Gastrocnemius medialis (tissue), 4 donors: ENCODE measurements around the gene PRDM16. TPM values are rescaled to one million over a fixed set of nuclear protein-coding genes. Genes with fewer than 3 reads are reported as not detected.

Experiments
- ATAC-seq, 2 donors: fragments of 150-250 bp; one replicate each; pipeline ENCODE4 v1.9.1; 2016
- DNase-seq, 2 donors: peaks; one replicate each; pipeline ENCODE4 v3.0.0-alpha.2; 2019
- H3K27ac ChIP-seq, 4 donors: fragments of 200-600 bp; sonication (generic); 1 replicate in 1 of 4; 2 replicates in 3 of 4; pipeline ENCODE4 v1.5.1; 2016 to 2018; ENCODE audit warnings: mild to moderate bottlenecking in 2 of 4, moderate library complexity in 1 of 4
- H3K27me3 ChIP-seq, 3 donors: fragments of 200-600 bp; sonication (generic) in 2 of 3; 1 replicate in 1 of 3; 2 replicates in 2 of 3; pipeline versions ENCODE4 v1.5.1 to v1.6.0; 2016 to 2019; ENCODE audit warnings: mild to moderate bottlenecking in 1 of 3, moderate library complexity in 1 of 3
- H3K36me3 ChIP-seq, 2 donors: fragments of 200-600 bp; sonication (generic) in 1 of 2; one replicate each; pipeline ENCODE4 v1.5.1; 2017 to 2018
- H3K4me1 ChIP-seq, 2 donors: fragments of 200-600 bp; sonication (generic) in 1 of 2; one replicate each; pipeline ENCODE4 v1.5.1; 2016 to 2017; ENCODE audit warnings: mild to moderate bottlenecking in 2 of 2
- H3K4me3 ChIP-seq, 4 donors: fragments of 200-600 bp; sonication (generic) in 3 of 4; 1 replicate in 1 of 4; 2 replicates in 3 of 4; pipeline ENCODE4 v1.5.1; 2016 to 2019; ENCODE audit warnings: mild to moderate bottlenecking in 2 of 4
- H3K9me3 ChIP-seq, 3 donors: fragments of 200-600 bp; sonication (generic) in 2 of 3; 1 replicate in 1 of 3; 2 replicates in 2 of 3; pipeline ENCODE4 v1.5.1; 2016 to 2019
- POLR2A ChIP-seq, 2 donors: fragments of 450-650 bp; IDR thresholded peaks; one replicate each; pipeline ENCODE4 v1.6.1; 2017; ENCODE audit warnings: antibody characterized with exemption in 2 of 2, mild to moderate bottlenecking in 2 of 2, moderate library complexity in 2 of 2
- in situ Hi-C, 4 donors: fragments of 200-750 bp; cut with MboI; loops; one replicate each; pipeline versions ENCODE4 v1.15.0 to v1.8.0; 2017; ENCODE audit warnings: low sequenced_read_pairs in 4 of 4
- intact Hi-C: fragments of 100-400 bp; cut with DNase I; formaldehyde crosslinking; loops from one replicate; pipeline ENCODE4 v1.15.1; 2023; ENCODE audit warnings: low total_unique reads
- total RNA-seq, 4 donors: library from RNA; depleted of rRNA; stranded (reverse); fragments of >200 nt; gene quantifications; one replicate each; pipeline versions ENCODE4 v1.1.0 to v1.2.3, GENCODE V29; 2016
- TF ChIP-seq, protein P1 (sequence below), 5 experiments: fragments of 450-650 bp in 3 of 5; fragments of 200-600 bp in 2 of 5; sonication (generic) in 2 of 5; IDR thresholded peaks in 4 of 5; conservative IDR thresholded peaks in 1 of 5; 1 replicate in 4 of 5; 2 replicates in 1 of 5; pipeline ENCODE4 v1.5.1; 2016 to 2019; ENCODE audit warnings: antibody characterized with exemption in 5 of 5, mild to moderate bottlenecking in 3 of 5, moderate library complexity in 3 of 5

PRDM16 gene
- total RNA-seq, 4 donors from 2014 or later = 0.03 to 0.19 (median 0.17) TPM

DNA sequence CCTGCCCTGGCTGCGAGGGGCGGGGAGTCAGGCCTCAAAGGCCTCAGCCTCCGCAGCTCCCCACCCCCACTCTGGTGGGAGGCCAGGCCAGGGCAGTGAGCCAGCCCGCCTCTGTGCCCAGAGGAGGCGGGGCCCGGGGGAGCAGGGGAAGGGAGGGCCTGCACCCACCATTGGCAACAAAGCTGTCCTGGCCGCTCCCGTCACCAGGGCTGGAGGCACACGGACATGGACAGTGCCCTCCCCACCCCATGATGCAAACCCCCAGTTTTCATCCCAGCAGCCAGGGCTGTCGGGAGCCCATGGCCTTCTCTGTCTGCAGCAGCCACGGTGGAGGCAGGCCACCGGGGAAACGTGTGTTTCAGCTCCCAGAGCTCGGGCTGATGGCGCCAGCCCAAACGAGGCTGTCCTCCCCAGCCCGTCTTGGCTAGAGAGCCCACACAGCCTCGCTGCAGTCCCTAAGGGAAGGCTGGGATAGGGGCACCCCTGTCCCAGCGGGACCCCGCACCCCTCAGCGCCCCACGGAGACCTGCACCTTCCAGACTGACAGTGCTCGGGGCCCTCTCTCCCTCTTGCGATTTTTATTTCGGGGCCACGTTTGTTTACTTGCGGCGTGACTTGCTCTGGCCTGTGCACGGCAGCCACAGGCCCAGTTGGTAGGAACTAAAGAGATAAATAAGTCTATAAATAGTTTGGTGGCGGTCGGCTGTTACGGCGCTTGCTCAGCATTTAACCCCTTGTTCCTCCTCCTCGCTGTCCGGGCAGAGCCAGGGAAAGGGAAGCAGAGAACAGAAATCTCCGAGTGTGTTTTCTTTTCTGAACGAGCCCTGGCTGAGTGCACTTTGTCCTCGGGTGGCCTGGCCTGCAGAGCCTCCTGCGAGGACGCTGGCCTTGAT is 101.8 kb downstream of the PRDM16 start:
- Histone ChIP-seq H3K9me3 (no peaks in the 10 kb centered on the region), H3K27me3 (no peaks in the 10 kb centered on the region), H3K27ac (peak overlapping the region; percentile 79 to 88 (median 84)), H3K36me3 (no peaks in the 10 kb centered on the region), H3K4me1 (peaks cover 27 to 32% of the 10 kb centered on the region in 2 donors), H3K4me3 (peak overlapping the region; percentile 46 to 53 (median 51))
- DNase-seq = peak; percentile 29 to 57
- TF ChIP-seq, protein P1, sequence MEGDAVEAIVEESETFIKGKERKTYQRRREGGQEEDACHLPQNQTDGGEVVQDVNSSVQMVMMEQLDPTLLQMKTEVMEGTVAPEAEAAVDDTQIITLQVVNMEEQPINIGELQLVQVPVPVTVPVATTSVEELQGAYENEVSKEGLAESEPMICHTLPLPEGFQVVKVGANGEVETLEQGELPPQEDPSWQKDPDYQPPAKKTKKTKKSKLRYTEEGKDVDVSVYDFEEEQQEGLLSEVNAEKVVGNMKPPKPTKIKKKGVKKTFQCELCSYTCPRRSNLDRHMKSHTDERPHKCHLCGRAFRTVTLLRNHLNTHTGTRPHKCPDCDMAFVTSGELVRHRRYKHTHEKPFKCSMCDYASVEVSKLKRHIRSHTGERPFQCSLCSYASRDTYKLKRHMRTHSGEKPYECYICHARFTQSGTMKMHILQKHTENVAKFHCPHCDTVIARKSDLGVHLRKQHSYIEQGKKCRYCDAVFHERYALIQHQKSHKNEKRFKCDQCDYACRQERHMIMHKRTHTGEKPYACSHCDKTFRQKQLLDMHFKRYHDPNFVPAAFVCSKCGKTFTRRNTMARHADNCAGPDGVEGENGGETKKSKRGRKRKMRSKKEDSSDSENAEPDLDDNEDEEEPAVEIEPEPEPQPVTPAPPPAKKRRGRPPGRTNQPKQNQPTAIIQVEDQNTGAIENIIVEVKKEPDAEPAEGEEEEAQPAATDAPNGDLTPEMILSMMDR (IDR thresholded peaks at IDR 0.05 in 4 of 5, conservative IDR thresholded peaks at IDR 0.05 in 1 of 5) = no peak
- peak; percentile 25 to 42 for TF ChIP-seq POLR2A (IDR thresholded peaks at IDR 0.05)
- in situ Hi-C loops = no loop called here
- peak; percentile 80 to 85 for ATAC-seq
- intact Hi-C loops = no loop called here

DNA sequence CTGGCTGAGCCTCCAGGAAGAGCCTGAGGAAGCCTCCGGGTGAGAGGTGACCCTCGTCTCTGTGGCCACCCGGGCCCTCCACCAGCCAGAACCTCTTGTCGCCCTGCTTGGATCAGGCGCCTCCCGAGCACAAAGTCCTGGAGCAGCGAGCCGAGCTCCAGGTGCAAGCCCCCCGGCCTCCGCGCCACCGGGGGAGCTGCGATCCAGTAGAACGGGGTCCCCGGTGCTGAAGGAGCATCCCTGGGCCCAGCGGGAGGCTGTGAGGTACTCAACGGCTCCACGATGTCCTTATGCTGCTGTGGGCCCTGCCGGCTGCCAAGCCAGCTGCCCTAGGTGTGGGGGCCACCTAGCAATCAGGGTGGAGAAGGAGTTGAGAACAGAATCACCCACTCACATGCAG is 102.8 kb downstream of the PRDM16 start:
- H3K4me3 ChIP-seq = no peak overlapping the region
- no peak for ATAC-seq

DNA sequence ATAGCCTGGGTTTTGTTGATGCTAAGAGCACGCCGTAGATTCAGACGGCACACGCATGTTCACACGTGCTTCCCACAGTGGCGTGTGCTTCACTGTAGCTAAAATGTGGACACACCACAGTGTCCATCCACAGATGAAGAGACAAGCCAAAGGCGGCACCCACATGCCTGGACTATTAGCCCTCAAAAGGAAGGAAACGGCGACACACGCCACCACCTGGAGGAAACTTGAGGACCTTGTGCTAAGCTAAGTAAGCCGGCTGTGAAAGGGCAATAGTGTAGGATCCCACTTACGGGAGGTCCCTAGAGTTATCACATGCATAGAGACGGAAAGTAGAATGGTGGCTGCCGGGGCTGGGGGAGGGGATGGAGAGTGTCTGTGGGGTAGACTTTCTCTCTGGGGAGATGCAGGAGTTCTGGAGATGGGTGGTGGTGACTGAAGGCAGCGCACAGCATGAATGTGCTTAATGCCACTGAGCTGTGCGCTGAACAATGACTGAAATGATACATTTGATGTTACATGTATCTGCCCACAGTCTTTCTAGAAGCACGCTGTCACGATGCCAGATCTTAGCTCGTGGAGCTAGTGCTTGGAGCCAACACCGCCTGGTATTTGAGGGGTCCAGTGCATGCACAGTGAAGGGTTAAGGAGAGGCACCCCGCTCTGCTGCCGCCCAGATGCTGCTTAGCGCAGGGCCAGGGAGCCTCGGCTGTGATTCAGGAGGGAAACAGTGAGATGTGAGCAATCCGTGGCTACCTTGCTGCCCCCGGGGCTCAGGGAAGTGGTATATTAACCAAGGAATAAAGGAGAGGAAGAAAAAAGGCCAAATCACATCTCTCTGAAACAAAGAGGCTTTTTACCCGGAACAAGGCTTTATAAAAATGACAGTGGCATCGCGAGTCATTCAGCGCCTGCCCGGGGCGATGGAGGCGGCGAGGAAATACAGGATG is 103.7 kb downstream of the PRDM16 start:
- DNase-seq (no peak), ATAC-seq (no peak)
- TF ChIP-seq, protein P1 (IDR thresholded peaks at IDR 0.05 in 4 of 5, conservative IDR thresholded peaks at IDR 0.05 in 1 of 5) = no peak
- TF ChIP-seq POLR2A (IDR thresholded peaks at IDR 0.05) = no peak
- H3K27ac ChIP-seq = no peak overlapping the region
- H3K36me3 ChIP-seq = no peaks in the 10 kb centered on the region
- intact Hi-C loops = no loop called here
- H3K27me3 ChIP-seq = no peaks in the 10 kb centered on the region
- no peak overlapping the region for H3K4me3 ChIP-seq
- H3K9me3 ChIP-seq = no peaks in the 10 kb centered on the region
- in situ Hi-C loops = no loop called here
- H3K4me1 ChIP-seq = peaks cover 27 to 32% of the 10 kb centered on the region in 2 donors

More for the DNA sequence above, 102.8 kb downstream of the PRDM16 start:
- H3K4me1 ChIP-seq = peaks cover 27 to 32% of the 10 kb centered on the region in 2 donors
- no peaks in the 10 kb centered on the region for H3K9me3 ChIP-seq
- intact Hi-C loops (no loop called here), in situ Hi-C loops (no loop called here)
- no peak for DNase-seq
- H3K27ac ChIP-seq = peak overlapping the region; percentile 79 to 88 (median 84)
- TF ChIP-seq, protein P1 (IDR thresholded peaks at IDR 0.05 in 4 of 5, conservative IDR thresholded peaks at IDR 0.05 in 1 of 5) = no peak
- no peak for TF ChIP-seq POLR2A (IDR thresholded peaks at IDR 0.05)
- H3K27me3 ChIP-seq = no peaks in the 10 kb centered on the region
- H3K36me3 ChIP-seq = no peaks in the 10 kb centered on the region

DNA sequence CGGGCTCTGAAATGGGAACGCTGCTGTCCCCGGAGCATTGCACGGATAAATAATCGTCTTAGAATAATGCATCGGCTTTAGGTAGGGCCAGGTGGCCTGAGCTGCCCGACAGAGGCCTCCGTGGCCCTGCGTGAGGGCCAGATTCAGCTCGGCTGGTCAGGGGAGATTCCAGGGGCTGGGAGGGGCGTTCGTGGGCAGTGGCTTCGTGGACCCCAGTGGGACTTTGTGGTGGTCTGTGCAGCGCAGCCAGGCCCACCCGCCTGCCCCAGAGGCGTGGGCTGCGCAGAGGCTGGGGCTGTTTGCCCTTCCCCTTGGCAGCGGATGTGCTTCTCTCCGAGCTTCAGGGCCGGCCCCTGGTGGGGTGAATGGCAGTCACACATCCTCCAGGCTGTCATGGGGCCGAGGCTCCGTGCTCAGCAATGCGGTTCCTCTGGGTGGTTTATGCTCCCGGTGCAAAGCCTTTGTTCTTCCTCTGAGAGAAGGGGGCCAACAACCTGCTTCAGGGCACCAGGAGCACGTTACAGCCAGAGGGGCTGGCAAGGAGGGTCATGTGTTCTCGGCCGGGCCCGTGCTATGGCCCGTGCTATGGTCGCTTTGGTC is 104.5 kb downstream of the PRDM16 start:
- intact Hi-C loops = no loop called here
- H3K27me3 ChIP-seq = no peaks in the 10 kb centered on the region
- H3K36me3 ChIP-seq = no peaks in the 10 kb centered on the region
- H3K27ac ChIP-seq = no peak overlapping the region
- in situ Hi-C loops = no loop called here
- peaks cover 27 to 32% of the 10 kb centered on the region in 2 donors for H3K4me1 ChIP-seq
- ATAC-seq = no peak
- H3K9me3 ChIP-seq = no peaks in the 10 kb centered on the region
- no peak overlapping the region for H3K4me3 ChIP-seq
- no peak for DNase-seq
- no peak for TF ChIP-seq POLR2A (IDR thresholded peaks at IDR 0.05)
- TF ChIP-seq, protein P1 (IDR thresholded peaks at IDR 0.05 in 4 of 5, conservative IDR thresholded peaks at IDR 0.05 in 1 of 5) = no peak
